ENCODE results near the gene CYP2C18. TPM values are rescaled to one million over a fixed set of nuclear protein-coding genes. Genes with fewer than 3 reads are reported as not detected.
"Not testable (repeated sequence)": the region's sequence is repeated elsewhere in the genome, so short reads cannot be mapped to it uniquely, and the experiment has no call there.

The CYP2C18 gene
- polyA plus RNA-seq, 3 donors = 0.24 to 0.49 (median 0.46) TPM

GRCh38 chr10:94738588-94738987 lies 55.1 kb downstream of the CYP2C18 start:
- DNase-seq (ENCODE audit: low read depth in 3 of 3, low spot score in 2 of 3) = no peak

GRCh38 chr10:94747137-94747536 lies 63.6 kb downstream of the CYP2C18 start:
- no peak for DNase-seq (ENCODE audit: low read depth in 3 of 3, low spot score in 2 of 3)

GRCh38 chr10:94747838-94748237 lies 64.3 kb downstream of the CYP2C18 start:
- no peak for DNase-seq (ENCODE audit: low read depth in 3 of 3, low spot score in 2 of 3)

GRCh38 chr10:94757916-94758315 lies 74.4 kb downstream of the CYP2C18 start:
- DNase-seq (ENCODE audit: low read depth in 3 of 3, low spot score in 2 of 3) = no peak

DNA sequence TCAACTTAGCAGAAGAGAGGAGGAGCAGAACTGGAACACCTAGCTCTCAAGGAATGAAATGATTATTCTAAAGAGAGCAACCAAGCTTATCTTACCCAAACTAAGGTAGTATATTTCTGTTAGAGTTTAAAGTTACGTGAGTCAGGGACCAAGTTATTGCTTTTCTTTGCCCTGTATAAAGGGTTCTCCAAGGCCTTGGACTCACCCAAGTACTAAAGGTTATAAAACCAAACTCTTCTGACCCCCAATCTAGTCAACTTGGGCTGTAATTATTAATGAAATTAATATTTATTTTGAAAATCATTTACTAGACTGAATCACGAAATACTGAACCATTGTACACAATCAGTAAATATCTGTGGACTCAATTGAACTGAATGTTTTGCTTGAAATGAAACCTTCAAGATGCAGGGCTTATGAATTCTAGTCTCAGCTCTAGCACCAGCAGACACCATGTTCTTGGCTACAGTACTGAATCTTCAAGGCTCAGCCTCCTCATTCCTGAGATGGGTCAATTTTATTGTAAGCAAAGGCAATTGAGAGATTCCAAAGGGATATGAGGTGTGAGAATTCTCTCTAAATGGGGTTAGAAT lies 77.2 kb downstream of the CYP2C18 start:
- DNase-seq (ENCODE audit: low read depth in 3 of 3, low spot score in 2 of 3) = no peak

DNA sequence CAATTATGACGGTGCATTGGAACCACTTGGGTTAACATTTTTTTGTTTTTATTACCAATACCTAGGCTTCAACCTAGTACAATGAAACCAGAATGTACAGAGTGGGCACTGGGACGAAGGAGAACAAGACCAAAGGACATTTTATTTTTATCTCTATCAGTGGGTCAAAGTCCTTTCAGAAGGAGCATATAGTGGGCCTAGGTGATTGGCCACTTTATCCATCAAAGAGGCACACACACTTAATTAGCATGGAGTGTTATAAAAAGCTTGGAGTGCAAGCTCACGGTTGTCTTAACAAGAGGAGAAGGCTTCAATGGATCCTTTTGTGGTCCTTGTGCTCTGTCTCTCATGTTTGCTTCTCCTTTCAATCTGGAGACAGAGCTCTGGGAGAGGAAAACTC lies 78.9 kb downstream of the CYP2C18 start, which contains the start of gene CYP2C19:
TSS of gene CYP2C19 (plus strand) at position 289 of the 400 bp plus-strand sequence. CDS start at position 314, 25 bp downstream.
- DNase-seq (ENCODE audit: low read depth in 3 of 3, low spot score in 2 of 3) = no peak

DNA sequence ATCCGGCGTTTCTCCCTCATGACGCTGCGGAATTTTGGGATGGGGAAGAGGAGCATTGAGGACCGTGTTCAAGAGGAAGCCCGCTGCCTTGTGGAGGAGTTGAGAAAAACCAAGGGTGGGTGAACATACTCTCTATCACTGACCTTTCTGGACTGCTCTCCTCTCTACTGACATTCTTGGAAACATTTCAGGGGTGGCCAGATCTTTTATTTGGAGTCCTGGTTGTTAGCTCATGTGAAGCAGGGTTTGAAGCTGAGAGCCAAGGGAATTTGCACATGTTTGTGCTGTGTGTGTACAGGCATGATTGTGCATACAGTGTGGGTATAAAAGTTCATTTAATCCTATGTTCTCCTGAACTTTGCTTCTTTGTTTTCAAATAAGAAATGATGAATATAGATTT lies 91.9 kb downstream of the CYP2C18 start:
- not testable (repeated sequence) for DNase-seq (ENCODE audit: low read depth in 3 of 3, low spot score in 2 of 3)

DNA sequence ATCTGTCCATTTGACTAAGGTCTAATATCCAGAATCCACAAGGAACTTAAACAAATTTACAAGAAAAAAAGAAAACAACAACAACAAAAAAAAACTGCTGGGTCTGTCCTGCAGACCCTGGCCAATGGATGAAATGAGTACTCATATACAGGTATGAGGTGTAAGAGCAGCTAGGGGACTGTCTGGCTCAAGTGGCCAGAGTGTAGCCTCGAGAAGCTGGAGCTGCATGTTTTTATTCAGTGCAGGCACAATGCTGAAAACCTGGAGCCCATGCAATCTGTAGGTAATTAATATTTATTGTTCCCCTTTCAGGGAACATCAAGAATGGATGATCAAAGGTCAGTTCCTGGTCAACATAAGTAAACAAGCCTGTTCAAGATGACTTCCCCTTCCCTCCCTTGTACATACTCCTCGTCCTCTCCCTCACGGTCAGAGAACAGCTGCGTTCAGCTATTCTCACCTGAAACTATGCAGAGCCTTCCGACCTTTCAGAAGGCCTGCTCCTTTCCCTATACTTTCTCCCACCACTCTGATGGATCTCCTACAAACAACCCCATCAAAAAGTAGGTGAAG lies 94.4 kb downstream of the CYP2C18 start:
- DNase-seq (ENCODE audit: low read depth in 3 of 3, low spot score in 2 of 3) = no peak

DNA sequence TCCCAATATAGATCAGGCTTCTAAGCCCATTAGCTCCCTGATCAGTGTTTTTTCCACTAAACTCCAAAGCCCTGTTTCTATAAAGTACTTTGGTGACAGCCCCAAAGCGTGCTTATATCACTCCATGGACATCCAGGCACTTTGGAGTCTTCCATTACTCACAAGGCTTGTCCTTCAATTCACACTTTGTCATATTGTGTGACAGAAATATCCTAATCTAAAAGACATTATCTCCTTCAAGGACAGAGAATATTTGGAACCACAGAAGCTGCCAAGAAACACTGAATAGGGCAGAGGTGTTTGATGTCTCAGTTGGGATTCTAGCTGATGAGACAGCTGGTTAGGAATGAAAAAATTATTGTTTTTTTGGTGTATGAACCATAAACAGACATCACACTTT lies 97.3 kb downstream of the CYP2C18 start:
- no peak for DNase-seq (ENCODE audit: low read depth in 3 of 3, low spot score in 2 of 3)

GRCh38 chr10:94784256-94784655 lies 100.7 kb downstream of the CYP2C18 start:
- no peak for DNase-seq (ENCODE audit: low read depth in 3 of 3, low spot score in 2 of 3)

DNA sequence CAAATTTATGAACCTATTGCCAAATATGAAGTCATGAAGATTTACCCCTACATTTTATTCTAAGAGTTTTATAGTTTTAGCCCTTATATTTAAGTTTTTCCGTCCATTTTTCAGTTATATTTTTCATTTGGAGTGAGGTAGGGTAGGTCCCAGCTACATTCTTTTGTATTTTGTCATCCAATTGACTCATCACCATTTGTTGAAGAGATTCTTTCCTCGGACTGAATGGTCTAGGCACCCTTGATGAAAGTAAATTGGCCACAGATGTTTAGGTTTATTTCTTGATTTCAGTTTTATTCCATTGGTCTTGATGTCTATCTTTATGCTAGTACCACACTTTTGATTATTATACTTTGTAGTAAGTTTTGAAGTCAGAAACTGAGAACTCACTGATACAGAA lies 101.7 kb downstream of the CYP2C18 start:
- no peak for DNase-seq (ENCODE audit: low read depth in 3 of 3, low spot score in 2 of 3)

Other genes starting within 250 kb of the CYP2C18 start
- gene HELLS, start 137.9 kb upstream of the CYP2C18 start, polyA plus RNA-seq (ENCODE audit: insufficient read length in 3 of 3) = 10 to 100 TPM; 27.0 to 31.2 (median 27.1) TPM
- not detected for gene CYP2C19, start 79.0 kb downstream of the CYP2C18 start, polyA plus RNA-seq (ENCODE audit: insufficient read length in 3 of 3)

All from right renal cortex interstitium (tissue), 3 donors.